Nucleus accumbens (tissue), 56 donors: Measurements from ENCODE around the gene TAF1.
"Not testable (repeated sequence)": the region's sequence is repeated elsewhere in the genome, so short reads cannot be mapped to it uniquely, and the experiment has no call there.

ENCODE experiments used
- DNase-seq, 56 donors: peaks; one replicate each; lab custom pipeline; 2025; lab: John Stamatoyannopoulos, UW

TAF1 gene

GRCh38 chrX:71502080-71502479 is 135.9 kb downstream of the TAF1 start:
- DNase-seq = not testable (repeated sequence)

GRCh38 chrX:71504346-71504745 is 138.2 kb downstream of the TAF1 start:
- DNase-seq = no peak

- DNase-seq = no peak
Measured at GRCh38 chrX:71509289-71509688, 143.1 kb downstream of the TAF1 start.

GRCh38 chrX:71510161-71510560 is 144.0 kb downstream of the TAF1 start:
- no peak for DNase-seq

GRCh38 chrX:71513731-71514130 is 147.6 kb downstream of the TAF1 start:
- not testable (repeated sequence) for DNase-seq

GRCh38 chrX:71514367-71515037 is 148.3 kb downstream of the TAF1 start:
- DNase-seq = no peak

DNA sequence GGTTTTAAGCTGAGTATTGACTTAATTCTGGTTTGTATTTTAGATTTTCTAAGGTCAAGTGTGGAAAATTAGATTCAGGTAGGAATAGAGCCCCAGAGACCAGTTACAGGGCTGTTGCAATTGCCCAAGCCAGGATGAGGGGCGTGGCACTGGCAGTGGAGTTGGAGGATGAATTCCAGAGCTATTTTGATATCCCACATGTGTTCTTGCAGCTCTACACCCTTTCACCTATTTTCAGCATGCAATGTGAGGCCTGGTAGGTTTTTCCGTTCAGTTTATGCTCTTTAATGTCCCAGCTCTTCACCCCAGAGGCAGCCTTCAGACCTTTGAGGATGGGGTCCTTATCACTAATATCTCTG is 148.9 kb downstream of the TAF1 start:
- DNase-seq = no peak
